A549 (cell line): ENCODE measurements around the gene MEOX1.
"Not testable (repeated sequence)": the region's sequence is repeated elsewhere in the genome, so short reads cannot be mapped to it uniquely, and the experiment has no call there.

ENCODE experiments used
- CTCF ChIP-seq: fragments of >200 bp; sonication (Bioruptor Twin); formaldehyde crosslinking; IDR thresholded peaks from 3 replicates; pipeline ENCODE4 v1.5.1; 2016
- POLR2AphosphoS2 ChIP-seq: conservative IDR thresholded peaks from 2 replicates; pipeline ENCODE4 v1.6.1; 2012; ENCODE audit warnings: low read length, improper control_type of control experiment, inconsistent platforms

- not testable (repeated sequence) for TF ChIP-seq CTCF, POLR2AphosphoS2
Measured at GRCh38 chr17:43602556-43602955, 59.2 kb downstream of the MEOX1 start.
